Stimulated activated CD4-positive, alpha-beta T cell treated with anti-CD3 and anti-CD28 coated beads, Interleukin-12 subunit alpha, Interleukin-12 subunit beta, amount 100 ng/mL, for 4 hours (primary cell): ENCODE data around the gene ZMIZ2.
A peak's percentile ranks its signal among the peaks of the same experiment; 100 is the strongest.
"Not testable (repeated sequence)": the region's sequence is repeated elsewhere in the genome, so short reads cannot be mapped to it uniquely, and the experiment has no call there.

Experiments used
- DNase-seq: peaks from one replicate; pipeline ENCODE4 v3.0.0-alpha.2; 2020

Gene ZMIZ2, protein sequence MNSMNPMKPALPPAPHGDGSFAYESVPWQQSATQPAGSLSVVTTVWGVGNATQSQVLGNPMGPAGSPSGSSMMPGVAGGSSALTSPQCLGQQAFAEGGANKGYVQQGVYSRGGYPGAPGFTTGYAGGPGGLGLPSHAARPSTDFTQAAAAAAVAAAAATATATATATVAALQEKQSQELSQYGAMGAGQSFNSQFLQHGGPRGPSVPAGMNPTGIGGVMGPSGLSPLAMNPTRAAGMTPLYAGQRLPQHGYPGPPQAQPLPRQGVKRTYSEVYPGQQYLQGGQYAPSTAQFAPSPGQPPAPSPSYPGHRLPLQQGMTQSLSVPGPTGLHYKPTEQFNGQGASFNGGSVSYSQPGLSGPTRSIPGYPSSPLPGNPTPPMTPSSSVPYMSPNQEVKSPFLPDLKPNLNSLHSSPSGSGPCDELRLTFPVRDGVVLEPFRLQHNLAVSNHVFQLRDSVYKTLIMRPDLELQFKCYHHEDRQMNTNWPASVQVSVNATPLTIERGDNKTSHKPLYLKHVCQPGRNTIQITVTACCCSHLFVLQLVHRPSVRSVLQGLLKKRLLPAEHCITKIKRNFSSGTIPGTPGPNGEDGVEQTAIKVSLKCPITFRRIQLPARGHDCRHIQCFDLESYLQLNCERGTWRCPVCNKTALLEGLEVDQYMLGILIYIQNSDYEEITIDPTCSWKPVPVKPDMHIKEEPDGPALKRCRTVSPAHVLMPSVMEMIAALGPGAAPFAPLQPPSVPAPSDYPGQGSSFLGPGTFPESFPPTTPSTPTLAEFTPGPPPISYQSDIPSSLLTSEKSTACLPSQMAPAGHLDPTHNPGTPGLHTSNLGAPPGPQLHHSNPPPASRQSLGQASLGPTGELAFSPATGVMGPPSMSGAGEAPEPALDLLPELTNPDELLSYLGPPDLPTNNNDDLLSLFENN

GRCh38 chr7:44748045-44748947 lies at the start of gene ZMIZ2:
ZMIZ2 (plus strand) TSS chr7:44748847; CDS start chr7:44756250, 7,403 bp downstream.
- peak; percentile 93 for DNase-seq

DNA sequence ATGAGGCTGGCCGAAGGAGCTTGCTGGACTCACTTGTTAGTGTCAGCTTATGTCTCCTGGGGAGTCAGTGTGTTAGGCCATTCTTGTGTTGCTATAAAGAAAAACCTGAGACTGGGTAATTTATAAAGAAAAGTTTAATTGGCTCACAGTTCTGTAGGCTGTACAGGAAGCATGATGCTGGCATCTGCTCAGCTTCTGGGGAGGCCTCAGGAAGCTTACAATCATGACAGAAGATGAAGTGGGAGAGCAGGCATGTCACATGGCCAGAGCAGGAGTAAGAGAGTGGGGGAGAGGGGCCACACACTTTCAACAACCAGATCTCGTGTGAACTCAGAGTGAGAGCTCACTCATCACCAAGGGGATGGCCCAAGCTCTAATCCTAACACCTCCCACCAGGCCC lies 49.0 kb upstream of the ZMIZ2 start:
- DNase-seq: not testable (repeated sequence)

GRCh38 chr7:44700322-44700721 lies 48.3 kb upstream of the ZMIZ2 start:
- no peak for DNase-seq

DNA sequence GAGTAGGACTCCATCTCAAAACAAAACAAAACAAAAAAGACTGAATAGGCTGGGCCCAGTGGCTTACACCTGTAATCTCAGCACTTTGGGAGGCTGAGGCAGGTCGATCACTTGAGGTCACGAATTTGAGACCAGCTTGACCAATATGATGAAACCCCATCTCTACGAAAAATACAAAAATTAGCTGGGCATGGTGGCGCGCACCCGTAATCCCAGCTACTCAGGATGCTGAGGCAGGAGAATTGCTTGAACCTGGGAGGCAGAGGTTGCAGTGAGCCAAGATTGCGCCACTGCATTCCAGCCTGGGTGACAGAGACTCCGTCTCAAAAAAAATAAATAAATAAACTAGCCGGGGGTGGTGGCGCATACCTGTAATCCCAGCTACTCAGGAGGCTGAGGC lies 45.3 kb upstream of the ZMIZ2 start:
- not testable (repeated sequence) for DNase-seq

- no peak for DNase-seq
These were observed 44.7 kb upstream of the ZMIZ2 start for GRCh38 chr7:44703921-44704320.

GRCh38 chr7:44705434-44705833 lies 43.2 kb upstream of the ZMIZ2 start:
- DNase-seq: no peak

DNA sequence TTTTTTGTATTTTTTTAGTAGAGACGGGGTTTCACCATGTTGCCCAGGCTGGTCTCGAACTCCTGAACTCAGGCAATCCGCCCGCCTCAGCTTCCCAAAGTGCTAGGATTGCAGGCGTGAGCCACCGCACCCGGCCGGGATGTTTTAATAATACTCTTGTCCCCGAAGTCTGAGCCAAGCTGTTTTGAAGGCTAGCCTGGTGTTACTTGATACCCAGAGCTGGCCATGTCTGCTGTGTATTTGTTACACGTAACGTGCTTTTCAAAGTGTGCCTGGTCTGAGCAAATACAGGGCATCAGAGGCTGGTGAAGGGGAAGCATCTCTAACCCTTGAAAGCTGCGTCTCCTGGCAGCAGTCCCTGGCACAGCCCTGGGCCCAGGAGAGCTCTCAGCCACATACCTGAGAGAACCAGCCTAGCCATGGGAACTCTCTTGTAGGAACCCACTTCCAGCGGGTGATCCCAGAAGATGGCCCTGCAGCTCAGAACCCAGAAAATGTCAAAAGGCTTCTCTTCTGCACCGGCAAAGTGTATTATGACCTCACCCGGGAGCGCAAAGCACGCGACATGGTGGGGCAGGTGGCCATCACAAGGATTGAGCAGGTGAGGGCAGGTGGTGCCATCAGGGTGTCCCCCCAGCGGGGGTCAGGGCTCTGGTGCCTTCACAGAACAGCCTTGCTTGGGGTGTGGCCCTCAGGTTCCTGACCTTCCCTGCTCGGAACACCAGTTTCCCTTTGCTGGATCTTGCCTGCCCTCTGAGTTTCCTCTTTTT lies 41.7 kb upstream of the ZMIZ2 start:
- no peak for DNase-seq

GRCh38 chr7:44707558-44708230 lies 41.0 kb upstream of the ZMIZ2 start:
- DNase-seq: no peak

GRCh38 chr7:44709011-44709915 lies 39.4 kb upstream of the ZMIZ2 start:
- DNase-seq: no peak

DNA sequence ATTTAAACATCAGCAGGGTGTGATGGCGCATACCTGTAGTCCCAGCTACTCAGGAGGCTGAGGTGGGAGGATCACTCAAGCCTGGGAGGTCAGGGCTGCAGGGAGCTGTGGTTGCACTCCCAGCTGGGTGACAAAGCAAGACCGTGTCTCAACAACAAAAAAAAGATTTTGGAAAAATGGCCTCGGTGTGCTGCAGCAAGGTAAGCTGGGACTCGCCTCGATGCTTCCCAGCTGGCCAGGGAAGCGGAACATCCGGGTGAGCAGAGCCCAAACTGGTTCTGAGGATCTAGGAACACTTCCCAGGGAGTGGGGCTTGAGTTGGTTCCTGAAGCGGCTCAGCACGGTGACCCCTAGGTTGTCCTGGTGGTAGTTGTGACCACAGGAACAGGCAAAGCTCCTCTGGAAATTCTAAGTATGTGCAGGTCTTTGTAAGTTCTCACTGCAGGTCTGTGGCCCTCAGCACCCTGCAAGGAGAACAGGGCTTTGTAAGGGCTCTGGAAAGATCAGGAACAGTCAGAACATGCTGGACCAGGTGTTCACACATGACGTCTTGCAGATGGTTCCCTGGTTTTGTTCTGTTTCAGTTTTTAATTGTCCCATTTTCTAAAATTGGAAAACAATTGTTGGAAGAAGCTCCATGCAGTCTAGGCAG lies 38.6 kb upstream of the ZMIZ2 start:
- DNase-seq: no peak

- DNase-seq: no peak
These were observed 37.1 kb upstream of the ZMIZ2 start for GRCh38 chr7:44711528-44711927.

- DNase-seq: no peak
These were observed 36.6 kb upstream of the ZMIZ2 start for GRCh38 chr7:44712012-44712411.

DNA sequence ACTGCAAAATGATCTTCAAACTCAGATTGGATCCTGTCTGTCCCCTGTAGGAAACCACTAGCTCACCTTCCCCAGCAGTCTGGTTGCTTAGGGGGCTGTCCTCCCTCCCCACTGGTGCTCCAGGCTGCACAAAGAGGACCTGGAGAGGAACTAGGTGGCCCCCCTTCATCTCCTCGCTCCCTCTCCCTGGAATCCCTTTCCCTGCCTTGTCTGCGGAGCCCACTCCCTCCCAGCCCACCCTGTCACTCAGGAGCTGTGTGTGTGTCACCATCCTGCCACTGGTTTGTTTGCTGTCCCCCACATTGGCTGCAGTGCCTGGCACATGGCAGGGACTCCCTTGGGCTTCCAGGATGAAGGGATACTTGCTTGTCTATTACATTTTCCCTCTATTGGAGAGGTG lies 35.5 kb upstream of the ZMIZ2 start:
- DNase-seq: no peak

- no peak for DNase-seq
These were observed 34.8 kb upstream of the ZMIZ2 start for GRCh38 chr7:44713680-44714335.

DNA sequence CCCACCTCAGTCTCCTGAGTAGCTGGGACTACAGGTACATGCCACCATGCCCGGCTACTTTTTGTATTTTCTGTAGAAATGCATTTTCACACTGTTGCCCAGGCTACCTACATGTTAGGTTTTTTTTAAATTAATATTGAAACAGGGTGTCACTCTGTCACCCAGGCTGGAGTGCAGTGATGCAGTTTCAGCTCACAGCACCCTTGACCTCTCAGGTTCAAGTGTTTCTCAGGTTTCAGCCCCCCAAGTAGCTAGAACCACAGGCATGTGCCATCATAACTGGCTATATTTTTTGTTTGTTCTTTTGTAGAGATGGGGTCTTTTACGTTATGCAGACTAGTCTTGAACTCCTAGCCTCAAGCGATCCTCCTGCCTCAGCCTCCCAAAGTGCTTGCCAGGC lies 32.4 kb upstream of the ZMIZ2 start:
- no peak for DNase-seq

GRCh38 chr7:44720301-44720700 lies 28.3 kb upstream of the ZMIZ2 start:
- DNase-seq: no peak

DNA sequence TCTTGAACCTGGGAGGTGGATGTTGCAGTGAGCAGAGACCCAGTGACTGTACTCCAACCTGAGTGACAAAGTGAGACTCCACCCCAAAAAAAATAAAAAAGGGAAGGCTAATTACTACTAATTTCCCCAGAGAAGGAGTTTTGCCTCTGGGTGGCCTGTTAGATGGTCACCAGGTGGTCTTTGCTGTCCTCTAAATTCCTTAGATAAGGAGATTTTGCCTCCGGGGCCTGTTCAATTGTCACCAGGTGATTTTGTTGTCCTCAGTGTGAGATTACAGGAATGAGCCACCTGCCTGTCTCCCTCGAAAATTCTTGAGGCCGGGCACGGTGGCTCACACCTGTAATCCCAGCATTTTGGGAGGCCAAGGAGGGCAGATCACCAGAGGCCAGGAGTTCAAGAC lies 24.4 kb upstream of the ZMIZ2 start:
- no peak for DNase-seq

DNA sequence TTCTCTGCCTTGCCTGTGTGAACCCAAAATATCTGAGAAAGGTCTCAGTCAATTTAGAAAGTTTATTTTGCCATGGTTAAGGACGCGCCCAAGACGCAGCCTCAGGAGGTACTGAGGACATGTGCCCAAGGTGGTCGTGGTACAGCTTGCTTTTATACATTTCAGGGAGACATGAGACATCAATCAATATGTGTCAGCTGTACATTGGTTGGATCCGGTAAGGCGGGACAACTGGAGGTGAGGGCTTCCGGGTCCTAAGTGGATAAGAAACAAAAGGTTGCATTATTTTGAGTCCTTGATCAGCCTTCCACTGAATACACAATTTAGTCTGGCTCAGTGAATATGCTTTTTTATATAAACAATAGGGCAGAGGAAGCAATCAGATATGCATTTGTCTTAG lies 22.4 kb upstream of the ZMIZ2 start:
- DNase-seq: not testable (repeated sequence)
